Stimulated activated CD8-positive, alpha-beta memory T cell treated with anti-CD3 and anti-CD28 coated beads, Interleukin-12 subunit alpha, Interleukin-12 subunit beta, amount 100 ng/mL, for 24 hours (primary cell): ENCODE results near the gene D2HGDH.
"Not testable (repeated sequence)": the region's sequence is repeated elsewhere in the genome, so short reads cannot be mapped to it uniquely, and the experiment has no call there.

Source experiments
- DNase-seq: peaks from one replicate; pipeline ENCODE4 v3.0.0-alpha.2; 2020; ENCODE audit errors: extremely low read depth

D2HGDH gene

DNA sequence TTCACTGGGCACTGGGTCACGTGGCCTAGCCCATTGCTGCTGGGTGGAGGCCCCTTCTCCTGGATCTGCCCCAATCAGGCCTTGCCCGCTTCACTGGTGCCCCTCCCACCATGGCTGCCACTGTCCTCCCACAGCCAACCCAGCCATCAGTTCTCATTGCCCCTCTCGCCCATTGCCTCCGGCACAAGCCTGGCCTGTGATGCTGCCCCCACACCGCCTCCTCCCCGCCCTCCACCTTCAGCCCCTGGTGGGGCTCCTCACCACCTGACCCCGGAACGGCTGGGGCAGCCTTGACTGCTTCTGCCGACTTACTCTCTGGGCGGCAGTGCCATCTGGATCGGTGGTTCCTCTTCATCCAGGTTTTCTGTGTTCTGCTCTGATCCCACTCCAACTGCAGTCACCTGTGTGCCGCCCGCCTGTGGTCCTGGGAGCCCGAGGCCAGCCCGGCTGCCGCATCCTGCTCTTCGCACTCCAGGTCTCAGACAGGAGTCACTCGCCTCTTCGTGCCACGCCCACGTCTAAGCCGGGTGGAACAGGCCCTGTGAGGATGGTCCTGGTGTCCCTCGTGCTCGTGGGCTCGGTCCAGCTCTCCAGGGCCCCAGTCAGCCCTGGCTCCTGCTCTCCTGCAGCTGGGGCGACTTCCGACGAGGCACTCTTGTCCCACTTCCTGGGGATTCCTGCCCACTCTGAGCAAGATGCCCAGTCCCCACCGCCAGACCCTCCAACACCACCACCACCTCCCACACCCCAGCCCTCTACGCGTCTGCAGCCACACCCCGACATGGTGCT is 14.2 kb downstream of the D2HGDH start:
- DNase-seq = no peak

DNA sequence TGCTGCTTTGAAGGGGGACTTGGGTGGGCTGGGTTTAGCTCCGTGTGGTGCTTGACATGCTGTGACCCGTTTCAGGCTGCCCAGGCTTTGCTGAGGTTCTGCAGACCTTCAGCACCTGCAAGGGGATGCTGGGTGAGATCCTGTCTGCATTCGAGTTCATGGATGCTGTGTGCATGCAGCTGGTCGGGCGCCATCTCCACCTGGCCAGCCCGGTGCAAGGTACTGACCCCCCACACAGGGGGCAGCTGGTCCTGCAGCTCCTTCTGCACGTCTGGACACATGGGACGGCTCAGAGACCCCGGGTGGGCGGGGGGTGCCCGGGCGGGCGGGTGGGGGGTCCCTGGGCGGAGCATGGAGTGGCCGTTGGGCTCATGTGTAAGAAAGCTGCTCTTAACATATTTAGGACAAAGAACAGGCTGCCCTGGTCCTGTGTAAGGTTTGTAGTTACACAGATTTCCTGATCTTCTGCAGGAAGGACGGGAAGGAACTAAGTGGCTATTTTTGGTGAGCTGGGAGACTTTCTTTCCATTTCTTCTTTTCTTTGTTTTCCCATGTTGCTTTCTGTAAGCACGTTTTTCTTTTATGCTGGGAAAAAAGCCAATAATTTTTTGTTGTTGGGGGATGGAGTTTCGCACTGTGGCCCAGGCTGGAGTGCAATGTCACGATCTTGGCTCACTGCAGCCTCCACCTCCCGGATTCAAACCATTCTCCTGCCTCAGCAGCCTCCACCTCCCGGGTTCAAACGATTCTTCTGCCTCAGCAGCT is 15.8 kb downstream of the D2HGDH start:
- no peak for DNase-seq

GRCh38 chr2:241751152-241751551 is 16.7 kb downstream of the D2HGDH start:
- DNase-seq = no peak

GRCh38 chr2:241751776-241752175 is 17.3 kb downstream of the D2HGDH start:
- no peak for DNase-seq

- DNase-seq = no peak
Observed at GRCh38 chr2:241752253-241752652, 17.8 kb downstream of the D2HGDH start.

- DNase-seq = no peak
Observed at GRCh38 chr2:241752689-241753276, 18.4 kb downstream of the D2HGDH start.

- no peak for DNase-seq
Observed at GRCh38 chr2:241753493-241753892, 19.1 kb downstream of the D2HGDH start.

GRCh38 chr2:241754042-241754441 is 19.6 kb downstream of the D2HGDH start:
- DNase-seq = no peak

- no peak for DNase-seq
Observed at GRCh38 chr2:241755166-241755565, 20.7 kb downstream of the D2HGDH start.

GRCh38 chr2:241755777-241756176 is 21.3 kb downstream of the D2HGDH start:
- DNase-seq = no peak

DNA sequence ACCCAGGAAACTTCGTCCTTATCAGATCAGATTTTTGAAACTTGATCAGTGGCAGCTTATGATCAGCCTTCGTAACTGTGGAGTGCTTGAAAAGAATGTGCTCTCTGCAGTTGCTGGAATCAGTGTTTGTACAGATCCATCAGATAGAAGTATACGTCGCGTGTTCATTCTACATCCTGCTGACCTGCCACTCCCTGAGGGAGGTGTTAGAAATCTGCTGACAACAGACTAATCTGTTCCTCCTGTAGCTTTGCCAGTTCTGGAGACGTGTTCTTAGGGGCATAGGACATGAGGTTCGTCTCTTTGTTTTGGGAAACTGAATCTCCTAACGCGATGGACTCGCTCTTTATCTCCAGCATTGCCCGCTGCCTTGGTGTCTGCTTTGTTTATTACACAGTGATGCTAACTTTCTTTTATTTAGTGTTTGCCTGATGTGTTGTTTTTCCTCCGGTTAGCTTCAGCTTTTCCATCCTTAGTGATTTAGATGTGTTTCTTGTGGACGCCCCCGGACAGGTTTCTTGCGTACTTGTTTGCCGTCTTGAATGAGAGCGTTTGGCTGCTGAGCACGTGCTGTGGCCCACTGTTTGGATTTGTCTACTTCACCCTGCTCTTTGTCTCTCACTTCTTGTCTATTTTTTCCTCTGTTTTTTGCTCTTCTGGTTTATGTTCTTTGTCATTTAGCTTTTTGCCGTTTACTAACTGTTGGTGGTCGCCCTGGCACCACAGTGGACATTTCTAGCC is 24.8 kb downstream of the D2HGDH start:
- no peak for DNase-seq

- DNase-seq = not testable (repeated sequence)
Observed at GRCh38 chr2:241759893-241760292, 25.5 kb downstream of the D2HGDH start.

- no peak for DNase-seq
Observed at GRCh38 chr2:241760301-241760771, 25.9 kb downstream of the D2HGDH start.

DNA sequence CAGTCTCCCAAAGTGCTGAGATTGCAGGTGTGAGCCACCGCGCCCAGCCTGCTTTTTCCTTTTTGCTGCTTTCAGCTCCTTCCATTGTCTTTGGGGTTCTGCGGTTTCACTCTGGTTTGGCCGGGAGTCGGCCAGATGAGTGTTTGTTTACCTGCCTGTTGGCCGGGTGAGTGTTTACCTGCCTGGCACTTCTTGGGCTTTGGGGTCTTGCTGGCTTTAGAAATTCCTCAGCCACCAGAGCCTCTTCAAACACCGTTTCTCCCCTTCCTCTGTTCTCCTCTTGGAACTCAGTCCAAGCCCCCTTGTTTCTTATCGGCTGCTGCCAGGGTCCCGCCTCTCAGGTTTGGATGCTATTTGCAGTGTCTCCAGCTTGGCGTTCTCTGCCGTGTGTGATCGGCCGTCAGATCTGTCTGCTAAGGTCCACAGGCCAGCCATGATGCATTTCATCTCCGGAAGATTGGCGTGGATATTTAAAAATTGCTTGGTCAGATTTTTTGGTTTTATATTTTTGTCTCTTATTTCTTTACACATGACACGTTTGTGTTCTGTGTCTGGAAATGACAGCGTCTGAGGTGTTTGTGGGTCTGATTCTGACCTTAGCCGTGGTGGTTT is 28.0 kb downstream of the D2HGDH start:
- no peak for DNase-seq

DNA sequence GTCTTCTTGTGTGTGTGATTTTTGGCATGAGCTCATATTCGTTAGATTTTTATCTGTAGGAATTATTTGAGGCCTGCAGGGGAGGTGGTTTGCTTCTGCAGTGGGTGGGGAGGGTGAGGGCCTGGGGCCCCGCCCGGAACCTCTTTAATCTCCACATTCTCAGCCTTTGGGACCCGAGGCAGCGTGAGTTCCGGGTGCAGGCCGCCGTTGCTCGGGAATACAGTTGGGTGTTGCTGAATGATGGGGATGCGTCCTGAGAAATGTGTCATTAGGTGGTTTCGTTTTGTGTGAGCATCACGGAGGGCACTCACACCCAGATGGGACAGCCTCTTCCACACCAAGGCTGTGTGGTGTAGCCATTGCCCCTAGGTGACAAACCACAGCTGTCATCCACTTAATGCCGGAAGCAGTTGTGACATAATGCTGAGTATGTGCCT is 28.5 kb downstream of the D2HGDH start:
- DNase-seq = no peak

GRCh38 chr2:241763551-241764274 is 29.3 kb downstream of the D2HGDH start:
- no peak for DNase-seq

- DNase-seq = no peak
Observed at GRCh38 chr2:241764275-241765241, 30.1 kb downstream of the D2HGDH start.

GRCh38 chr2:241767464-241768250 is 33.2 kb downstream of the D2HGDH start:
- DNase-seq = no peak

DNA sequence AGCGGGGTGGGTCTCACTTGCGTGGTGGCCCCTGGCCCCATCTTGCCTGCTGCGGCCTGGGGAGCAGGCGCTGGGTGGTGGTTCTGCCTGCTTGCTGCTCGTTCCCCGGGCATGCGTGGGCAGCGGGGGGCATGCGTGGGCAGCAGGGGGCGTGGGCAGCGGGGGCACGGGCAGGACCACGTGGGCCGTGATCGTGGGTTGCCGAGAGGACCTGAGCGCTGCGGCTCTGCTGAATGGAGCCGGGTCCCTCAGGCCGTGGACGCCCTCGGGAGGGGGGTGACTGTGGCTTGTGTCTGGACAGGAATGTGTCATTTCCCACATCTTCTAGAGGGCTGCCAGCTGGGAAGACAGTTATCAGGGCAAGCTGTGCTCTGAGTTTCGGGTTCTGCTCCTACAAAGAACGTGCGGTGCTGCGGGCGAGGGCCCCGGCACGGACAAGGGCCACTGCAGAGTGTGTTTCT is 33.9 kb downstream of the D2HGDH start:
- no peak for DNase-seq
